Measurements from ENCODE around the gene TANC1.

The TANC1 gene

DNA sequence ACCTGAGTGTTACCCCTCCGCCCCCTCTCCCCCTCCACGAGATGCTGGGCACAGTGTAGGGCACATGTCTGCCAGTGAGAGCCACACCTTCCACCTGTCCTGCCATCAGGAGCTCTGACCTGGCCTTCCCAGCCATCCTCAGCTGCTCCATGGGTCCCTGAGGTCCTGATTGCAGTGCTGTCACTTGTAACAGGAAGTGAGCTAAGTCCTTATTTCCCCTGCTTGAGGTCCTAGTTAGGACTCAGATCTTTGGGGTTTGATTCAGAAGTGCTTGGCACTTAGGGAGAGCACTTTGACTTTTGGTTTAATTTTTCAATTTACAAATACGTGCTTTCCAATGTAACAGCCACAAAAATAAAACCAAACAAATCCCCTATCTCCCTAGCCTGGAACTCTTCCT, 192.5 kb downstream of the TANC1 start:
- DNase-seq (ENCODE audit: low spot score), result no peak

GRCh38 chr2:159163930-159164329, 195.5 kb downstream of the TANC1 start:
- no peak for DNase-seq (ENCODE audit: low spot score)

- no peak for DNase-seq (ENCODE audit: low spot score)
Measured at GRCh38 chr2:159164457-159164911, 196.0 kb downstream of the TANC1 start.

- DNase-seq (ENCODE audit: low spot score), result no peak
Measured at GRCh38 chr2:159165048-159165447, 196.6 kb downstream of the TANC1 start.

- DNase-seq (ENCODE audit: low spot score), result no peak
Measured at GRCh38 chr2:159168707-159169106, 200.3 kb downstream of the TANC1 start.

- DNase-seq (ENCODE audit: low spot score), result no peak
Measured at GRCh38 chr2:159169187-159169586, 200.7 kb downstream of the TANC1 start.

DNA sequence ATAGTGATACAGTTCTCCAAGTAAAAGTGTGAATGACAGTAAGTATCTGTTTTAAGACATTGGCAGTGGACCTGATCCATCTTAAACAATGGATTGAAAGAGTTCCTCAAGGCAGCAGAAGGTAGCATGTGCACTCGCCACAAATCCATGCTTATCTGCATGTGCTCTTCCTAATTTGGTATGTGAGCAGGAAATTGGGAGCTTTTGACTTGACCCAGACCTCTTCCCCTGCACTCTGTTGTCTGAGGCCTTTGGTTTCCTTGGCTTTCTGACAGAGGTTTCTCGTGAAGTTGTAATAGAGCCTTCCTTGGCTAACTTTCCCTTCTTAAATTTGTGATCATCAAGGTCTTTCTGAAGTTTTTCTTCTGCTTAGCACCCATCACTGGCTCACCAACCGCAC, 204.0 kb downstream of the TANC1 start:
- no peak for DNase-seq (ENCODE audit: low spot score)

- no peak for DNase-seq (ENCODE audit: low spot score)
Measured at GRCh38 chr2:159174759-159175158, 206.3 kb downstream of the TANC1 start.

DNA sequence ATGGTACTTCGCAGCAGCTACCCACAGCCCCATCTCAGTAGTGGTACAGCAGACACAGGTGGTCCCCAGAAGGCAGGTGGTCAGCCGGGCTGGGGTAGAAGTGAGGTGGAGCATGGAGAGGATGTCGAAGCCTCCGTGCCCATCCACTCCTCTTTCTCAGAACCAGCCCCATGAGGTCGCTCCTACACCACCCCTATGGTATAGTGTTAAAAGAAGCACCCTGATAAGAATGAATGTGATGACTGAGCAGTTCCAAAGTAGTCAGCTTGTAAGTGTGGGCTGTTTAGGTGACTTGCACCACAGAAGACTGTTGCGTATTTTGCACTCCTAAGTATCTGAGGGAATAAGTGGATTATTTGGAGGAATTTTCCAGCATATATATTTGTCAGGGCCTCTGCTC, 206.7 kb downstream of the TANC1 start:
- no peak for DNase-seq (ENCODE audit: low spot score)

- DNase-seq (ENCODE audit: low spot score), result no peak
Measured at GRCh38 chr2:159175927-159176326, 207.5 kb downstream of the TANC1 start.

- no peak for DNase-seq (ENCODE audit: low spot score)
Measured at GRCh38 chr2:159176555-159176954, 208.1 kb downstream of the TANC1 start.

DNA sequence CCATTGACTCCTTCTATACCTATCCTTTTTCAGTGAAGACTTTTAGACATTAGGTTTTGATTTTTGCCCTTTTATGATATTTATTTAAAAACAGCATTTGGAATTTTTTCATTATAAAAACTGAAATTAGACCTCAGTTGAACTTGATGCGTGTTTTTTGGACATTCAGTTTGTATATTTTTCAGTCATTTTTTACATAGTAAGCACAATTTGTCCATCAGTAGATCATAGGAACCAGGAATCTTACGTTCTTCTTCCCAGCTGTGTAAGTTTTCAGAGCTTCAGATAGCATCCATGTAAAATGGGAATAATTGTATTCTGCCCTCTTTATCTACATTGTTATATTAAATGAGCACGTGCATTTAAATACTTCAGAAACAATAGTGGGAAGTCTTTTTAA, 208.9 kb downstream of the TANC1 start:
- DNase-seq (ENCODE audit: low spot score), result no peak

DNA sequence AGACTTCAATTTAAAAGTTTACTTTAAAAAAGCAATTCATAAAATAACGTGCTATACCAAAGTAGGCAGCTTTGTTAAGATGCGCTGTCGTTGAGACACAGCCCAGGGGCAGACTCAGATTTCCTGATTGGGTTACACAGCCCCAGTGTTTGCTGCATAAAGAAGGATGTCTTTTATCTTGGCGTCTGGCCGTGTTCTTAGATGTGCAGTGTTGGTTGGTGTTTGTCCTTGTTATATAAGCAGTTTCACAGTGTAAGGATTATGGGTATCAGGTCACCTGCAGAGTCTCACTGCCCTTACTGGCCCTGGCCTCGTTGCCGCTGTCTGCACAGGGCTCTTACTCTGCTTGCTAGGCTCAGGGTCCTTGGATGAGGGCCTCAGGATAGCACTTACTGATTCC, 209.5 kb downstream of the TANC1 start:
- DNase-seq (ENCODE audit: low spot score), result no peak

DNA sequence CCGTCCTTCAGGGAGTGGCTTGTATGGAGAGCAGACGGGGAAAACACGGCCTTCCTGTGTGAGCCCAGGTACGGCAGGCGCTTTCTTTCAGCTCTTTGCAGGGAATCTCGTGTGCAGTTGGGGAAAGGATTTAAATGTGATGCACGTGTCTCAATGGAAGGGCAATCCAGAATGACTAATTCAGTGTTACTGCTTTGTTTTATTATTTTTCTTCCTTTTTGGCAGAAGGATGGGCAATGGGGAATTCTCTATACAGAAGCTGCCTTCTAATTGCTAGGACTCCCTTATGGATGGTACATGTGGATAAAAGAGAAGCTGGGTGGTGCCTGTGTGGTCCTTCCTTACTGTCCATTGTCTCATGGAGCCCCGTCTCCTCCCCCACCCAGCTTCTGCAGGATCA, 210.7 kb downstream of the TANC1 start:
- no peak for DNase-seq (ENCODE audit: low spot score)

DNA sequence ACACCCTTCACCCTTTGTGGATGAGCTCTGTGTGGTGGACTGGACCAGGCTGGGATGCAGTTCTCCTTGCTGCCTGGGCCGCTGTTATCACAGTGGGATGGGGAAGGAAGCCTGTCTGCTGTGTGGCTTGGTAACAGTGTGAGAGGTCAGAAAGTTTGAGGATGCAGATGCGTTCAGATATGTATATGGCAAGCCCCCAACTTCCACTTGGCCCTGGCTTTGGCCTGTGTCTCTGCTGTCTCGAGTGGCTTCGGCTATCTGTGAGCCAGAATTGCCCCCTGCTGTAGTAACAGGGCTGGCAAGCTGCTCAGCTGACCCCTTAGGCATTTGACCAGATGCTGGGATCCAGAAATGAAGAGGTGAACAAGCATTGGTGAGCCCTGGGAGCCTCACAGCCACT, 211.3 kb downstream of the TANC1 start:
- no peak for DNase-seq (ENCODE audit: low spot score)

DNA sequence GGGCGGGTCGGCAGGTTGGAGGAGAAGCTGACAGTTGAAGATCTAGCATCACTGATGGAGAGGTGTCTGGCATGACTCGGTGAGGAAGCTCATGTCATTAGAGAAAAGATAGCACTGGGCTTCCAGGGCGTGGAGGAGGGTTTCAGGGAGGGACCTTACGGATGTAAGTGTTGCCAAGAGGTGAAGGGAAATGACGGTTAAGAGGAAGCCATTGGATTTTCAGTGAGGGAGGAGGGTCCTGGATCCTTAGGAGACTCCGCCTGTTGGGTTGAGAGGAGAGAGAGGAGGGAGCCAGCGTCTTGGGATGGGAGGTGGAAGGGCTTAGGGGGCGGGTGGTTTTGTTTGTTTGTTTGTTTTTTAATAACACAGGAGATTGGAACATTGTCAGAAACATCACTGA, 214.9 kb downstream of the TANC1 start:
- DNase-seq (ENCODE audit: low spot score), result no peak

- peak; percentile 97 for DNase-seq (ENCODE audit: low spot score)
Measured at GRCh38 chr2:159185401-159186130, 217.1 kb downstream of the TANC1 start.

- DNase-seq (ENCODE audit: low spot score), result peak; percentile 39
Measured at GRCh38 chr2:159186462-159186861, 218.0 kb downstream of the TANC1 start.

DNA sequence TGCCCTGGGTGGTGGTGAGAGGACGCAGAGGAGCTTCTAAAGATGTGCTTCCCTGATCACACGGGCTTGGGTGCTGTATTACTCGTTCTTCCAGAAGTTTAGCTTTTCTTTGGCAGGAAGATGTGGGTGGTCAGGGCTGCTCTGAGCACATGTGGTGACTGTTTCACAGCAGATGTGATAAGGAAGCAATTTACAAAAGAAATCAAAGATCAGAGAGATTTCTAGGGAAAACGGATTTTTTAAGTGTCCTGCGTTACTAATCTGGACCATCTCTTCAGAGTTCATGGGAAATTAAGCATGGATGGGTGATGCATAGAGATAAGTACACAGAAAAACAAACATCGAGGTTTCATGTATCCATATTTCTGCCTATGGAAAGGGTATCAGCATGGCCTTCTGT, 218.7 kb downstream of the TANC1 start:
- DNase-seq (ENCODE audit: low spot score), result peak; percentile 27

- no peak for DNase-seq (ENCODE audit: low spot score)
Measured at GRCh38 chr2:159188449-159188848, 220.0 kb downstream of the TANC1 start.

DNA sequence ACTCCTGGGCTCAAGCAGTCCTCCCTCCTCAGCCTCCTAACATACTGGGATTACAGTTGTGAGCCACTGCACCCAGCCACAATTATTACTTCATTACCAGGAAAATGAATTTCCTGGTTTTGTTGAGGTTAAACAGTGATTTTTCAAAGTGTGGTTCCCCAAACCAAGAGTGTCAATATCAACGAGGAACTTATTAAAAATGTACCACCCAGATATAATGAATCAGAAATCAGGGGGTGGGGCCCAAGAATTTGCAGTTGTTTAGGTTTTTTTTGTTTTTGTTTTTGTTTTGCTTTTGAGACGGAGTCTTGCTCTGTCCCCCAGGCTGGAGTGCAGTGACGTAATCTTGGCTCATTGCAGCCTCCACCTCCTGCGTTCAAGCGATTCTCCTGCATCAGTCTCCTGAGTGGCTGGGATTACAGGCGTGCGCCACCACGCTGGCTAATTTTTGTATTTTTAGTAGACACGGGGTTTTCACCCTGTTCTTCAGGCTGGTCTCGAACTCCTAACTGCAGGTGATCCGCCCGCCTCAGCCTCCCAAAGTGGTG, 224.0 kb downstream of the TANC1 start:
- no peak for DNase-seq (ENCODE audit: low spot score)

DNA sequence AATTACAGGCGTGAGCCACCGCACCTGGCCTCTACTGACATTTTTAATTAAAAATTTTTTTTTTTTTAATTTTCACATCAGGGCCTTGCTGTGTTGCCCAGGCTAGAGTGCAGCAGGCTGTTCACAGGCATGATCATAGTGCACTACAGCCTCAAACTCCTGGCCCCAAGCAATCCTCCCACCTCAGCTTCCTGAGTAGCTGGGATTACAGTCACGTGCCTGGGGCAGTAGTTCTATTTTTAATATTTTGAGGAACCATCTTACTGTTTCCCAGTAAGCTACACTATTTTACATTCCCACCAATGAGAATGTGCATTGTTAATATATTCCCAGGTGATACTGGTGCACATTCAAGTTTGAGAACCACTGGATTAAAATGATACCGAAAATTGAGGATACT, 225.4 kb downstream of the TANC1 start:
- no peak for DNase-seq (ENCODE audit: low spot score)

- no peak for DNase-seq (ENCODE audit: low spot score)
Measured at GRCh38 chr2:159194241-159194640, 225.8 kb downstream of the TANC1 start.

DNA sequence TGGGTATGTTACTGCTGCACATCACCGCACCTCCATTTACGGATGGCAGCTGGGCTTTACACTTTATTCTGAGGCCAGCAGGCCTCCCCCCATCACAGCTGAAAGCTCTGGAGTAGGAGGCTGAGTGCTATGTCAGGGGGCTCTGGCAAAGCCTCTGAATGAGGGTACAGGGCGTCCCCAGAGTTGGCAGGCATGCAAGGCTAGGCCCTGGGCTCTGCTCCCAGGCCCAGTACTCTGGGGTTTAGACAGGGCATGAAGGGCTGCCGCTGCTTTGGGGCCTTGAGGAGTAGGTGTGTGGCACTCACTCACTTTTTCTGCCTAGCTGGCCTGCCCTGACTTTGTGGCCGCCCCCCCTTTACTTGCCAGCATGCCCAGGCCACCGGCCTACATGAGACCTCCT, 227.3 kb downstream of the TANC1 start:
- no peak for DNase-seq (ENCODE audit: low spot score)

Data from kidney tubule cell (primary cell).